Esophagus muscularis mucosa (tissue), 4 donors: ENCODE data around the gene NUCB1. TPM values are rescaled to one million over a fixed set of nuclear protein-coding genes. Genes with fewer than 3 reads are reported as not detected.
"Not testable (repeated sequence)": the region's sequence is repeated elsewhere in the genome, so short reads cannot be mapped to it uniquely, and the experiment has no call there.

Source experiments
- DNase-seq: peaks from one replicate; pipeline ENCODE4 v3.0.0-alpha.2; 2017; ENCODE audit errors: extremely low spot score
- H3K27ac ChIP-seq, 4 donors: fragments of 200-600 bp; sonication (generic); replicated peaks in 1 of 4; 1 replicate in 3 of 4; 2 replicates in 1 of 4; pipeline ENCODE4 v1.5.1; 2016 to 2019; ENCODE audit warnings: mild to moderate bottlenecking in 1 of 4
- H3K27me3 ChIP-seq, 4 donors: fragments of 200-600 bp; sonication (generic); one replicate each; pipeline versions ENCODE4 v1.5.1 to v1.6.0; 2016 to 2019
- H3K36me3 ChIP-seq, 4 donors: fragments of 200-600 bp; sonication (generic); one replicate each; pipeline ENCODE4 v1.5.1; 2016 to 2019
- H3K4me1 ChIP-seq, 4 donors: fragments of 200-600 bp; sonication (generic); one replicate each; pipeline ENCODE4 v1.5.1; 2016 to 2019
- H3K4me3 ChIP-seq, 4 donors: fragments of 200-600 bp; sonication (generic); 1 replicate in 2 of 4; 2 replicates in 2 of 4; pipeline ENCODE4 v1.5.1; 2016 to 2019; ENCODE audit warnings: mild to moderate bottlenecking in 4 of 4, moderate library complexity in 1 of 4
- H3K9me3 ChIP-seq, 4 donors: fragments of 200-600 bp; sonication (generic); 1 replicate in 3 of 4; 2 replicates in 1 of 4; pipeline ENCODE4 v1.5.1; 2016 to 2019
- EP300 ChIP-seq: sonication (generic); formaldehyde crosslinking; IDR thresholded peaks from one replicate; pipeline ENCODE4 v1.6.1; 2017; ENCODE audit warnings: antibody characterized with exemption
- POLR2A ChIP-seq: fragments of 450-650 bp; IDR thresholded peaks from one replicate; pipeline ENCODE4 v1.6.1; 2017; ENCODE audit warnings: antibody characterized with exemption, moderate library complexity, mild to moderate bottlenecking, low read depth
- POLR2AphosphoS5 ChIP-seq, 2 donors: sonication (generic); formaldehyde crosslinking; IDR thresholded peaks; one replicate each; pipeline ENCODE4 v1.6.1; 2017; ENCODE audit warnings: antibody characterized with exemption in 2 of 2
- WGBS: methylation state at CpG from one replicate; pipeline ENCODE4 v1.1.5; 2018; 5-methylcytosine and 5-hydroxymethylcytosine counted together
- intact Hi-C: fragments of 100-400 bp; cut with DNase I; formaldehyde crosslinking; loops from one replicate; pipeline ENCODE4 v1.15.1; 2023
- total RNA-seq, 4 donors: library from RNA; depleted of rRNA; stranded (reverse); fragments of >200 nt; gene quantifications; one replicate each; pipeline versions ENCODE4 v1.1.0 to v1.2.1, GENCODE V29; 2016
- TF ChIP-seq, protein P1 (sequence below), 3 experiments: fragments of 200-600 bp in 2 of 3; fragments of 450-650 bp in 1 of 3; sonication (generic) in 2 of 3; IDR thresholded peaks; one replicate each; pipeline ENCODE4 v1.5.1; 2017 to 2019; ENCODE audit warnings: antibody characterized with exemption in 3 of 3, mild to moderate bottlenecking in 2 of 3, moderate library complexity in 1 of 3

NUCB1 gene
- total RNA-seq, 4 donors from 2014 or later, result 179 to 356 (median 284) TPM

DNA sequence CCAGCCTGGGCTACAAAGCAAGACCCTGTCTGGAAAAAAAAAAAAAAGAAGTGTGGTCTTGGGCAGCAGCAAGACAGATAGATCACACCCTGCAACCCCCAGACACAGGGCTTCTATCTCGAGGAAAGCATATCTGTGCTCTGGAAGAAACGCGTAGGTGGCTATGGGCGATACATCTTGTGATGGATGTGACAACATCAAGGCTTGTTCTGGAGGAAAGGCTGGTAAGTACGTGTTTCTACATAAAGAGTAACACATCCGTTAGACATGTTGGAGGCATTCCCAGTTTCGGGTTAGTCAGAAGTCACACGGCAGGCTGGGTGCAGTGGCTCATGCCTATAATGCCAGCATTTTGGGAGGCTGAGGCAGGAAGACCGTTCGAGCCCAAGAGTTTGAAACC lies 26.8 kb downstream of the NUCB1 start:
- TF ChIP-seq, protein P1, sequence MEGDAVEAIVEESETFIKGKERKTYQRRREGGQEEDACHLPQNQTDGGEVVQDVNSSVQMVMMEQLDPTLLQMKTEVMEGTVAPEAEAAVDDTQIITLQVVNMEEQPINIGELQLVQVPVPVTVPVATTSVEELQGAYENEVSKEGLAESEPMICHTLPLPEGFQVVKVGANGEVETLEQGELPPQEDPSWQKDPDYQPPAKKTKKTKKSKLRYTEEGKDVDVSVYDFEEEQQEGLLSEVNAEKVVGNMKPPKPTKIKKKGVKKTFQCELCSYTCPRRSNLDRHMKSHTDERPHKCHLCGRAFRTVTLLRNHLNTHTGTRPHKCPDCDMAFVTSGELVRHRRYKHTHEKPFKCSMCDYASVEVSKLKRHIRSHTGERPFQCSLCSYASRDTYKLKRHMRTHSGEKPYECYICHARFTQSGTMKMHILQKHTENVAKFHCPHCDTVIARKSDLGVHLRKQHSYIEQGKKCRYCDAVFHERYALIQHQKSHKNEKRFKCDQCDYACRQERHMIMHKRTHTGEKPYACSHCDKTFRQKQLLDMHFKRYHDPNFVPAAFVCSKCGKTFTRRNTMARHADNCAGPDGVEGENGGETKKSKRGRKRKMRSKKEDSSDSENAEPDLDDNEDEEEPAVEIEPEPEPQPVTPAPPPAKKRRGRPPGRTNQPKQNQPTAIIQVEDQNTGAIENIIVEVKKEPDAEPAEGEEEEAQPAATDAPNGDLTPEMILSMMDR (IDR thresholded peaks at IDR 0.05), result no peak
- TF ChIP-seq POLR2AphosphoS5 (IDR thresholded peaks at IDR 0.05) (peak; percentile 78 to 84), EP300 (no peak)
- H3K4me3 ChIP-seq, result no peak overlapping the region
- H3K36me3 ChIP-seq, result peaks cover 10 to 20% (median 11%) of the 10 kb centered on the region in 4 donors
- H3K4me1 ChIP-seq, result peaks cover 7 to 13% (median 11%) of the 10 kb centered on the region in 4 donors
- WGBS, result 9% methylated on average over 10 of the region's 10 CpGs
- no peaks in the 10 kb centered on the region for H3K27me3 ChIP-seq
- peak overlapping the region in 2 of 4 donors; percentile 5 to 38 for H3K27ac ChIP-seq
- no peak for DNase-seq
- no peaks in the 10 kb centered on the region for H3K9me3 ChIP-seq
- intact Hi-C loops, result no loop called here

DNA sequence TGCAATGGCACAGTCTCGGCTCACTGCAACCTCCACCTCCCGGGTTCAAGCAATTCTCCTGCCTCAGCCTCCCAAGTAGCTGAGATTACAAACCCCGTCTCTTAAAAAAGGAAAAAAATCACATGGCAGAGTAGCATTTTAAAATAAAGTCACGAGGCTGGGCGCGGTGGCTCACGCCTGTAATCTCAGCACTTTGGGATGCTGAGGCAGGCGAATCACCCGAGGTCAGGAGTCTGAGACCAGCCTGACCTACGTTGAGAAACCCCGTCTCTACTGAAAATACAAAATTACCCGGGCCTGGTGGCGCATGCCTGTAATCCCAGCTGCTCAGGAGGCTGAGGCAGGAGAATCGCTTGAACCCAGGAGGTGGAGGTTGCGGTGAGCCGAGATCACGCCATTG lies 27.6 kb downstream of the NUCB1 start:
- Histone ChIP-seq H3K36me3 (peaks cover 4 to 12% (median 5%) of the 10 kb centered on the region in 4 donors), H3K4me1 (peaks cover 7 to 13% (median 11%) of the 10 kb centered on the region in 4 donors)
- intact Hi-C loops, H3K27me3 ChIP-seq, DNase-seq, H3K9me3 ChIP-seq, H3K4me3 ChIP-seq, H3K27ac ChIP-seq: not testable (repeated sequence)
- WGBS, result 92% methylated on average over 17 of the region's 17 CpGs

DNA sequence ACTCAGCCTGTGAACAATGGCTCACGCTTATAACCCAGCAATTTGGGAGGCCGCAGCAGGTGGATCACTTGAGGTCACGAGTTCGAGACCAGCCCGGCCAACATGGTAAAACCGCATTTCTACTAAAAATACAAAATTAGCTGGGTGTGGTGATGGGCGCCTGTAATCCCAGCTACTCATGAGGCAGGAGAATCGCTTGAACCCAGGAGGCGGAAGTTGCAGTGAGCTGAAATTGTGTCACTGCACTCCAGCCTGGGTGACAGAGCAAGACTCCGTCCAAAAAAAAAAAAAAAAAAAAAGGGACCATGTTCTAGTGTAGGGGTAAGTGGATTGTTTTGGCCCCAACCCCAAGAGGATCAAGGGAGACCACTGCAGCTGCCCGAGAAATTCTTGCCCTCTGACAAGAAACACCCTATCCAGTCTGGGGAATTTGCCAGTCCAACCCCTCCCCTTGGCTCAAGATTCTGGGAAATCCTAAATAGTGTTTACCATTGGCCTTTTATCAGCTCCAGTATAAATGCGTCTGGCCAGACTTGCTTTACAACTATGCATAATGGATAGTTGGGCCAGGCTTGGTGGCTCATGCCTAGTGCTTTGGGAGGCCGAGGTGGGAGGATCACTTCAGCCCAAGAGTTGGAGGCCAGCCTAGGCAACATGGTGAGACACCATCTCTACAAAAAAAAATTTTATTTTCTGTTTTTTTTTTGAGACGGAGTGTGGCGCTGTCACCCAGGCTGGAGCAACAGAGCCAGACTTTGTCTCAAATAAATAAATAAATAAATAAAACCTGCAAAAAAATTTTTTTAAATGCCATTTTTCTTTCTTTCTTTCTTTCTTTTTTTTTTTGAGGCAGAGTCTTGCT lies 28.3 kb downstream of the NUCB1 start:
- Histone ChIP-seq H3K4me3 (no peak overlapping the region), H3K36me3 (peaks cover 0 to 5% (median 0%) of the 10 kb centered on the region in 4 donors), H3K27ac (no peak overlapping the region), H3K27me3 (peaks cover 0 to 6% (median 0%) of the 10 kb centered on the region in 4 donors), H3K4me1 (peaks cover 7 to 19% (median 17%) of the 10 kb centered on the region in 4 donors), H3K9me3 (no peaks in the 10 kb centered on the region)
- 80% methylated on average over 15 of the region's 15 CpGs for WGBS
- TF ChIP-seq POLR2AphosphoS5 (IDR thresholded peaks at IDR 0.05) (no peak), EP300 (no peak), POLR2A (no peak)
- TF ChIP-seq, protein P1 (IDR thresholded peaks at IDR 0.05), result no peak
- no peak for DNase-seq
- intact Hi-C loops, result no loop called here

DNA sequence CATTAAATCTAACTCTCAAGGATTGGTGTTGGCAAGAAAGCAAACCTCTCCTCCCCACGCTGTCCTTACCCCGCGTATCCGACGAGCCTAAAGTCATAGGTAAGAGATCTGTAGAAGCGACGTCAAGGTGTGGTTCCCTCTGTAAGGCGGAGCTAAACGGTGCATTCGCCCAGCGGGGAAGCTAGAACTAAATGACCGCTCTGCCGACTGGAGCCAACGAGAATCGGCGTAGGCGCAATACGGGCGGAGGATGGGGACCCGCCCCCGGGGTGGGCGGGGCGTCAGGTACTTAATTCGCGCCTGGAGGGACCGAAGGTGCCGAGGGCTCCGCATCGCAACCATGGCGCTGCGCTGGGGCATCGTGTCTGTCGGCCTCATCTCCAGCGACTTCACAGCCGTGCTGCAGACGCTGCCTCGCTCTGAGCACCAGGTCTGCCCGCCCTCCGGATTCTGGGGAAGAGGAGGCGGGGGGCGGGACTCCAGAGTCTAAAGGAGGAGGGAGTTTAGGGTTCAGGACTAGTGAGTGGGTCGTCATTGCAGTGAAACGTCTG lies 33.3 kb downstream of the NUCB1 start, which contains the start of gene DHDH:
DHDH (plus strand) TSS at position 318 of the 551 bp plus-strand sequence; CDS start at position 341, 23 bp downstream.
- no peak for DNase-seq
- peak within 1 kb of the TSS in 1 of 4 donors; percentile 42 for H3K27ac ChIP-seq
- peaks cover 0 to 6% (median 0%) of the 10 kb centered on the region in 4 donors for H3K27me3 ChIP-seq
- under 1% methylated on average over 34 of the region's 43 CpGs for WGBS
- intact Hi-C loops, result no loop called here
- peak within 1 kb of the TSS; percentile 52 to 62 (median 54) for H3K4me3 ChIP-seq
- peaks cover 0 to 16% (median 14%) of the 10 kb centered on the region in 4 donors for H3K4me1 ChIP-seq
- no peaks in the 10 kb centered on the region for H3K9me3 ChIP-seq
- no peaks in the 10 kb centered on the region for H3K36me3 ChIP-seq
- peak; percentile 38 to 61 for TF ChIP-seq POLR2AphosphoS5 (IDR thresholded peaks at IDR 0.05)
- TF ChIP-seq, protein P1 (IDR thresholded peaks at IDR 0.05), result no peak

DNA sequence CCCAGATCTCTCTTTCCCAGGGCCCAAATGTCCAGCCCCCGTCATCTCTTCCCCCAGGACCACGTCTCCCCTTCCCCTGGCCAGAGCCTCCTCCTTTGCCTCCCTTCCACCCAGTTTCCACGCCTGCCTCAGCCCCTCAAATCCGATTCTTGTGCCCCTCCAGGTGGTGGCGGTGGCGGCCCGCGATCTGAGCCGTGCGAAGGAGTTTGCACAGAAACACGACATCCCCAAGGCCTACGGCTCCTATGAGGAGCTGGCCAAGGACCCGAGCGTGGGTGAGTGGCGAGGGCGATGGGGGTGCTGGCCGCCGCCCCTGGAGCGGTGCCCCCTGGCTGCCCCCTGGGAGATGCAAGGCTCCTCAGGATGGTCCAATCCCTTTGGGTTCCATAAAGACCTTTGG lies 34.7 kb downstream of the NUCB1 start:
- no peak for DNase-seq
- no peak overlapping the region for H3K27ac ChIP-seq
- TF ChIP-seq, protein P1 (IDR thresholded peaks at IDR 0.05), result no peak
- TF ChIP-seq POLR2AphosphoS5 (IDR thresholded peaks at IDR 0.05), result no peak
- no peak for TF ChIP-seq EP300
- no peak for TF ChIP-seq POLR2A
- H3K27me3 ChIP-seq, result peaks cover 0 to 6% (median 0%) of the 10 kb centered on the region in 4 donors
- H3K36me3 ChIP-seq, result no peaks in the 10 kb centered on the region
- H3K9me3 ChIP-seq, result no peaks in the 10 kb centered on the region
- intact Hi-C loops, result no loop called here
- peaks cover 0 to 16% (median 14%) of the 10 kb centered on the region in 4 donors for H3K4me1 ChIP-seq
- no peak overlapping the region for H3K4me3 ChIP-seq
- 83% methylated on average over 19 of the region's 19 CpGs for WGBS
